Stimulated activated CD8-positive, alpha-beta memory T cell treated with anti-CD3 and anti-CD28 coated beads, Interleukin-15, amount 100 ng/mL, for 4 hours (primary cell): ENCODE data around the gene BAHCC1.

Experiments used
- DNase-seq, 2 donors: peaks; one replicate each; pipeline ENCODE4 v3.0.0-alpha.2; 2020; ENCODE audit warnings: low read depth in 2 of 2

BAHCC1 gene

DNA sequence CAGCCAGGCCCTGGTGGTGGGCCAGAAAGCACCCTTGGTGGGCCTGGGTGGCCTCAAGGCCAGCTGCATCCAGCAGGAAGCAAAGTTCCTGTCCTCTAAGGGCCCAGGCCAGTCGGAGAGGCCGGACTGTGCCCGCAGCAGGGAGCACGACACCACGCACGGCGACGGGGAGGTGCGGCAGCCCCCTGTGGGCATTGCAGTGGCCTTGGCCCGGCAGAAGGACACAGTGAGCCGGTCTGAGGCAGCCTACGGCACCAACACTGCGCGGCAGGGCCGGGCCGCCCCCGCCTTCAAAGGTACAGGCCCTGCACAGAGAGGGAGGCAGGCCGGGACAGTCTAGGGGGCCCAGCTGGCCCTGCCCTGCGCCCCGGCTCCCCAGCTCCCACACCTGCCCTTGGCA lies 48.0 kb downstream of the BAHCC1 start:
- DNase-seq: no peak

DNA sequence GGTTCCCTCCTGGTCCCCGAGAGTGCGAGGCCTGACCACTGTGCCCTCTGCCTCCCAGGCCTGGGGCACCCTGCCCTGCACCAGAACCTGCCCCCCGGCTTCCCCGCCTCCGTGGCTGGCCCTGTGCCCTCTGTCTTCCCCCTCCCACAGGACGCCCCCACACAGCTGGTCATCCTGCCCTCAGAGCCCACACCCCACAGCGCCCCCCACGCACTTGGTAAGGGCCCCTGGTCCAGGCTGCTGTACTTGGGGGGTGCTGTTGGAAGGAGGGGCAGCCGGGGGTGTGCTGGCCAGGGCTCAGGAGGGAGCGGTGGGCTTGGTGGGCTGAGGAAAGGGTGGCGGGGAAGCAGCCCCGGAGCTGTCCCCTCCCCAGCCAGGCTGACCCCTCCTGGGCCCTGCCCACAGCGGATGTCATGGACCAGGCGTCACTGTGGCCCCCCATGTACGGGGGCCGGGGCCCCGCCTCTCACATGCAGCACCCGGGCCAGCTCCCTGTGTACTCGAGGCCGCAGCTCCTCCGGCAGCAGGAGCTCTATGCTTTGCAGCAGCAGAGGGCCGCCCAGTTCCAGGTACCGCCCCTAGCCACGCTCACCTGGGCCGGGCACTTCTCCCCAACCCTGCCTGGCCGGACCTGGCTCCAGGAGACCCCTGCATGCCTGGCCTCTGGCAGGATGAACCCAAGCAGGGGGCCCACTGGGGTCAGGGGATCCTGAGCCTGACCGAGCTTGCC lies 49.5 kb downstream of the BAHCC1 start:
- DNase-seq: no peak

DNA sequence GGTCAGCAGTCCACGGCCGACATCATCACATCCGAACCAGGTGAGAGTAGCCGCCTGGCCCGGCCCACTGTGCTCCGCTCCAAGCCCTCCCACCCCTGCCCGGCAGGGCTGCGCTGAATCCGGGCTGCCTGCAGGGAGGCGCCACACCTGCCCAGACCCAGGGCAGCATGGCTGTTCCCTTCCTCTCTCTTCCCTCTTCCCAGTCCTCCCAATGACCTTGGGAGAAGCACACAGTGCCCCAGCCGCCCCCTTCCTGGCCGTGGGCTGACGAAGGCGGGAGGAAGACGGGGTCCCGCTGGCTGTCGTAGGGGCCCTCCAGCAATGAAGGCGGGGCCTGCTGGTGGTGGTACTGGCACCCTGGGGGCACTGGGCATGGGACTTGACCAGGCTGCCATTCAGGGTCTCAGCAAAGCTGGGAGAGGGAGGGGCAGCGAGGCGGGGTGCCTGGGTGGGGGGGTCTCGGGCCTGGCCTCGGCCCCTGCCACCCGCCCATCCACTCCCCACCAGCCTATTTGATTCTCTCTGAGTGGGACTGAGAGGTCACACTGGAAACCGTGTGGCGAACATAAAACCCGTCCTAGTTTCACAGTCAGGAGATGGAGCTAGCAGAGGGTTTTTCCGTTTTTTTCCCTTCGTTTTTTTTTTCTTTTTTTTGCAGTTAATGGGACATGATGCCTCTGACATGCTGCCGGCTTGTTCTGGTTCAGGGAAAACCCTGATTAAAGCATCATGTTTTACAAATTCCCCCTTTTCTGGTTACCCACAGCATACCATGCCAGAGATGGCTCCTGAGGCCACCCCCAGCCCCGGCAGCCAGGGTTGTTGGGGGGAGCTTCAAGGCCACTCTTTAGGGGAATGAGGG lies 50.6 kb downstream of the BAHCC1 start:
- DNase-seq: no peak

DNA sequence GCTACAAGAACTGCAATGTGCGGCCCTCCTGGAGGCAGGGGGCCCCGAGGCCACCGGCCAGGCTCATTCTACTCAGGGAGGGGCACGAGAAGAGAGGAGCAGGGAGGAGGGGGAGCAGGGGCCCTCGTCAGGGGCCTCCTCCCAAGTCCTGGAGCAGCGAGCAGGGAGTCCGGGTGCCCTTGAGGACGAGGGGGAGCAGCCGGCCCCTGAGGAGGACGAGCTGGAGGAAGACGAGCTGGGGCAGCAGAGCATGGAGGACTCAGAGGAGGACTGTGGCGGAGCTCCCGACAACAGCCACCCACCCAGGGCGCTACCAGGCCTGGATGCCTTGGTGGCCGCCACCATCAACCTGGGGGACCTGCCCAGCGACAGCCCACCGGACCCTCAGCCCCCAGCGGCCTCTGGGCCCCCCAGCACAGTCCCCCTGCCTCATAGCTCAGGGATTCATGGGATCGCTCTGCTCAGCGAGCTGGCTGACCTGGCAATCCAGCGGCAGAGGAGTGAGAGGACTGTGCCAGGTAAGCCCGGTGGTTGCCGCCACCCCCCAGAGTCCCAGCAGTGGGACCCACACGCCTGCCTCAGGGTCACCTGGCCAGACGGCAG lies 52.2 kb downstream of the BAHCC1 start:
- DNase-seq: no peak

DNA sequence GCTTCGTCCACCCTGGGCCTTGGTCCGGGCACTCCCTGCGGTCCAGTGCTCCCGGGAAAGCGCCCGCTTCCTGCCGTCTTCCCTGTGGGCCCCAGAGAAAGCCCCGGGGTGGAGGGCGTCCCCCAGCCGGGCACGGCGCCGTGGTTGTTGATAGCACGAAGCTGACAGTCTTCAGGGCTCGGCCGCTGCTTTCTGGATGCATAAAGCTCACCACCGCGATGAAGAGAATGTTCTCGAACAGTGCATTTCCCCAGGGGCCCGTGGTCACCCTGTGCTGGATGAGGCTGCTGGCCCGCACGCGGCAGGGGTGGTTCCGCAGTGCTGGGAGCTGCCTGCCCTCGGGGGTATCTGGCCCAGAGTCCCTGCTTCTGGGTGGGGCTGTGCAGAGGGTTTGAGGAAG lies 53.2 kb downstream of the BAHCC1 start:
- DNase-seq: no peak

DNA sequence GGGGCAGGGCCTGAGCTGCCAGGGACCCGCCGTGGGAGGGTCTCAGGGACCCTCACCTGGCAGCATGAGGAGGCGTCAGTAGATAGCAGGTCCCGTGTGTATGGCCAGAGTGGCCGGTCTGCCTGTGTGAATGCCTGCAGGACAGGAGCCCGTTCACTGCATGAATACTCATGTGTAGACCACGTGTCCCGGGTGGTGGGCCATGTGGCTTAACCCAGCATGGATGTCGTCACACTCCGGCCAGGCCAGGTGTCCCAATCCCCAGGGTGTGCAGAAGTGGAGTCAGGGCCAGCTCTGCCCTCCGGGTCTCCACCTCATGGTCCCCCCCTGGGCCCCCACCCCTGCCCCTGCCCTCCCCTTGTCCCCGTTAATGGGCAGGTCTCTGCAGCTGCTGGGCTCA lies 53.7 kb downstream of the BAHCC1 start:
- DNase-seq: no peak

DNA sequence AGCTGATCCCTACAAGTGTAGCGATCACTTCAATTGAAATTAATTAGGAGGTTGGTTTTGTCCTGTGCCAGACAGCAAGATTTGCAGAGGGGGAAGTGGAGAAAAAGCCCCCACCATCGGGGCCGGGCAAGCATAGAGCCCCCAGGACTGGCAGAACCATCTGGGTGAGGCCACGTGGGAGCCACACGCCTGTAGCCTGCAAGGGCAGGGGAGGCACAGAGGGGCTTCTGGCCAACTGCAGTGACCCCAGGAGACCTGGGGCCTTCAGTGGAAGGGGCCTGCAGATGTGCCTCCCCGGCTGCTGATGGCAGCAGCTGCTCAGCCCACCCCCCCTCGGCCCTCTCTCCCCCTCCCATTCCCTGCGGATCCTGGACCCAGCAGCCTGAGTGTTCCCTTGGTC lies 54.1 kb downstream of the BAHCC1 start:
- DNase-seq: no peak

- no peak for DNase-seq
Measured at GRCh38 chr17:81451823-81452222, 56.6 kb downstream of the BAHCC1 start.

GRCh38 chr17:81452551-81452950 lies 57.3 kb downstream of the BAHCC1 start:
- no peak for DNase-seq

GRCh38 chr17:81453076-81453475 lies 57.8 kb downstream of the BAHCC1 start:
- no peak for DNase-seq

DNA sequence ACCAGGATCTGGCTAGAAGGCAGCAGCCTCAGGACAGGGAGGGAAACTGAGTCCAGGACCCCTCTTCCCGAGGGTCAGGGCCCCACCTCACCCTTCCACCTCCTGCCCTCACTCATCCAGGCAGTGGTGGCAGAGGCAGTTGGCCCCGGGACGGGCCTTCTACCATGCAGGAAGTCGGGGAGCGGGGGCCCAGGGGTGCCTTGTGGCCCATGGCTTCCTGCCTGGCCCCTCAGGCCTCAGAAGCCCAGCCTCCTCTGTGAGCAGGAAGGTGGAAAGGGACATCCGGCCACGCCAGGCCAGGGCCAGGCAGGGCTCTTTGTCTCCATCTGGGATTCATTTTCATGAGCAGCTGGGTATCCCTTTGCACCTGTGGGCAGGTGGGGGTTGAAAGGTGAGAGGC lies 58.5 kb downstream of the BAHCC1 start:
- no peak for DNase-seq

GRCh38 chr17:81454473-81454872 lies 59.2 kb downstream of the BAHCC1 start:
- no peak for DNase-seq

DNA sequence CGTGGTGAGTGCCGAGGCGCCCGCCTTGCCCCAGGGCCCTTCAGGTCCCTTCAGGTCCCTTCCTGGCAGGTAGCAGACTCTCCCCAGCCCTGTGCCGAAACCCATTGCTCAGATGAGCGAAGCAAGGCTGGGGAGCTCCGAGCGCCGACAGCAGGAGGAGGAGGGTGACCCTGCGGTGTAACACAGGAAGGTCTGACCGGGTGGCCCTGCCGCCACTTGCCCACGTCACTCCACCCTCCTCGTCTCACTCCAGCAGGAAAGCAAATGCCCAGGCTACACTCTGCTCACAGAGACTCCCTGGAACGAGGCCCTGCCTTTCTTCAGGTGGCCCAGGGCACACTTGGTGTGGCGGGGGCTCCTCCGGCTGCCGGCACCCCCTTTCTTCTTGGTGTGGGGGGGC lies 60.1 kb downstream of the BAHCC1 start:
- DNase-seq: no peak

- no peak for DNase-seq
Measured at GRCh38 chr17:81456091-81456490, 60.8 kb downstream of the BAHCC1 start.

DNA sequence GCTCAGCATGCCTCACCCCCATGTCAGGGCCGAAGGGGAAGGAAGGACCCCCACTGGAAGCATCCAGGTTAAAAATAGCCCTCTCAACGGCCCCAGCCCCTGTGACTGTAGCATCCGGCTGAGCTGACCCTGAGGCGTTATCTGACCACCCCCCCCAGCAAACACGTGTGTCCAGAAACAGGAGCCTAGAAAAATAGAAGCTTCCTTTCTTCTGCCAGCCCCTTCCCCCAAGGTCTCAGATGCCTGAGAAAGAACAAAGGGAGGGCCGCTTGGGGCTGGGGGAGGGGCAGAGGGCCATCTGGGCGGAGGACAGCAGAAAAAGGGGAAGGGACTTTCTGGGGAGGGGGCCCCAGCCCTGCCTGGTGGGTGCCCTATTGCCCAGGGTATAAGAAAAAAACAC lies 61.5 kb downstream of the BAHCC1 start:
- DNase-seq: no peak

DNA sequence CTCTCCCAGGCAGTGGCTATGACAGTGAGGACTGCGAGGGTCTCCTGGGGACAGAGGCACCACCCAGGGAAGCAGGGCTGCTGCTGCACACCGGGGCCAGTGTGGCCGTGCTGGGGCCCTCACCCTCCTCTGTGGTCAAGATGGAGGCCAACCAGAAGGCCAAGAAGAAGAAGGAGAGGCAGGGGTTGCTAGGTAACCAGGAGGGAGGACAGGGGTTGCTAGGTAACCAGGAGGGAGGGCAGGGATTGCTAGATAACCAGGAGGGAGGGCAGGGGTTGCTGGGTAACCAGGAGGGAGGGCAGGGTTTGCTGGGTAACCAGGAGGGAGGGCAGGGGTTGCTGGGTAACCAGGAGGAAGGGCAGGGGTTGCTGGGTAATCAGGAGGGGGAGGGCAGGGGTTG lies 62.1 kb downstream of the BAHCC1 start:
- no peak for DNase-seq

- DNase-seq: no peak
Measured at GRCh38 chr17:81457917-81458555, 62.8 kb downstream of the BAHCC1 start.

DNA sequence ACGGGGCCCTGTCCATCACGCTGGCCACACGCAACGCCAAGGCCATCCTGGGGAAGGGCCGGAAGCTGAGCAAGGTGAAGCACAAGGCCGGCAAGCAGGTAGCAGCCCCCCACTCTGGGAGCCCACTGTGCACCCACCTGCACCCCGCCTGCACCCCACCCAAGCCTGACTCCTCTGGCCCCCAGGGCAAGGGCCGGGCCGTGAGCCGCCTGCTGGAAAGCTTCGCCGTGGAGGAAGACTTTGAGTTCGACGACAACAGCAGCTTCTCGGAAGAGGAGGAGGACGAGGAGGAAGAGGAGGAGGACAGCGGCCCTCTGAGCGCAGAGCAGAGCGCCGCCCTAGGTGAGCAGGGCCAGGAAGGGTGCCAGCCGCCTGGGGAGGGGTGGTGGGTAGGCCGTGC lies 63.4 kb downstream of the BAHCC1 start:
- DNase-seq: no peak

- DNase-seq: no peak
Measured at GRCh38 chr17:81459224-81459623, 64.0 kb downstream of the BAHCC1 start.

- no peak for DNase-seq
Measured at GRCh38 chr17:81459864-81460263, 64.6 kb downstream of the BAHCC1 start.

DNA sequence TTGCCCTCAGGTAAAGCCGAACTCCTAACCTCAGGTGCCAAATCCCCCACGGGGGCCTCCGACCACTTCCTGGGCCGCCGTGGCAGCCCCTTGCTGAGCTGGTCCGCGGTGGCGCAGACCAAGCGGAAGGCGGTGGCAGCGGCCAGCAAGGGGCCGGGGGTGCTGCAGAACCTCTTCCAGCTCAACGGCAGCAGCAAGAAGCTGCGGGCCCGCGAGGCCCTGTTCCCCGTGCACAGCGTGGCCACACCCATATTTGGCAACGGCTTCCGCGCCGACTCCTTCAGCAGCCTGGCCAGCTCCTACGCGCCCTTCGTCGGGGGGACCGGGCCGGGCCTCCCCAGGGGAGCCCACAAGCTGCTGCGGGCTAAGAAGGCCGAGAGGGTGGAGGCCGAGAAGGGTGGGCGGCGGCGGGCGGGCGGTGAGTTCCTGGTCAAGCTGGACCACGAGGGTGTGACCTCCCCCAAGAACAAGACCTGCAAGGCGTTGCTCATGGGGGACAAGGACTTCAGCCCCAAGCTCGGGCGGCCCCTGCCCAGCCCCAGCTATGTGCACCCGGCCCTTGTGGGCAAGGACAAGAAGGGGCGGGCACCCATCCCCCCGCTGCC lies 65.7 kb downstream of the BAHCC1 start:
- no peak for DNase-seq
